ENCODE data around the gene TNFRSF4.
A peak's percentile ranks its signal among the peaks of the same experiment; 100 is the strongest.

Gene TNFRSF4

GRCh38 chr1:1171546-1172340 is 42.2 kb downstream of the TNFRSF4 start:
- ATAC-seq (ENCODE audit: low read depth) (no peak), DNase-seq (ENCODE audit: low spot score) (peak; percentile 58)
- Histone ChIP-seq H3K4me3 (ENCODE audit: severe bottlenecking) (no peak overlapping the region), H3K27me3 (ENCODE audit: insufficient read depth, poor library complexity, severe bottlenecking) (no peaks in the 10 kb centered on the region), H3K4me1 (ENCODE audit: insufficient read depth, poor library complexity, severe bottlenecking) (no peaks in the 10 kb centered on the region), H3K27ac (ENCODE audit: poor library complexity, severe bottlenecking) (no peak overlapping the region), H3K9me3 (ENCODE audit: severe bottlenecking) (no peaks in the 10 kb centered on the region), H3K36me3 (ENCODE audit: low read depth) (no peaks in the 10 kb centered on the region; the same call in 1 of the 2 replicates)
- TF ChIP-seq CTCF (IDR thresholded peaks at IDR 0.05; ENCODE audit: poor library complexity, severe bottlenecking) = no peak

- Histone ChIP-seq H3K36me3 (ENCODE audit: low read depth) (no peaks in the 10 kb centered on the region; the same call in 1 of the 2 replicates), H3K27ac (ENCODE audit: poor library complexity, severe bottlenecking) (no peak overlapping the region), H3K27me3 (ENCODE audit: insufficient read depth, poor library complexity, severe bottlenecking) (no peaks in the 10 kb centered on the region), H3K9me3 (ENCODE audit: severe bottlenecking) (no peaks in the 10 kb centered on the region), H3K4me1 (ENCODE audit: insufficient read depth, poor library complexity, severe bottlenecking) (no peaks in the 10 kb centered on the region), H3K4me3 (ENCODE audit: severe bottlenecking) (no peak overlapping the region)
- ATAC-seq (ENCODE audit: low read depth) (no peak), DNase-seq (ENCODE audit: low spot score) (no peak)
- TF ChIP-seq CTCF (IDR thresholded peaks at IDR 0.05; ENCODE audit: poor library complexity, severe bottlenecking) = no peak
These were observed 42.8 kb downstream of the TNFRSF4 start for GRCh38 chr1:1171161-1171545.

GRCh38 chr1:1170215-1171091 is 43.5 kb downstream of the TNFRSF4 start:
- DNase-seq (ENCODE audit: low spot score) = no peak
- H3K36me3 ChIP-seq (ENCODE audit: low read depth) = peaks cover 4% of the 10 kb centered on the region; the same call in 1 of the 2 replicates
- H3K9me3 ChIP-seq (ENCODE audit: severe bottlenecking) = no peaks in the 10 kb centered on the region
- no peak for ATAC-seq (ENCODE audit: low read depth)
- no peak for TF ChIP-seq CTCF (IDR thresholded peaks at IDR 0.05; ENCODE audit: poor library complexity, severe bottlenecking)
- peaks cover 5% of the 10 kb centered on the region for H3K4me1 ChIP-seq (ENCODE audit: insufficient read depth, poor library complexity, severe bottlenecking)
- H3K27ac ChIP-seq (ENCODE audit: poor library complexity, severe bottlenecking) = no peak overlapping the region
- H3K27me3 ChIP-seq (ENCODE audit: insufficient read depth, poor library complexity, severe bottlenecking) = no peaks in the 10 kb centered on the region
- no peak overlapping the region for H3K4me3 ChIP-seq (ENCODE audit: severe bottlenecking)

- no peak for TF ChIP-seq CTCF (IDR thresholded peaks at IDR 0.05; ENCODE audit: poor library complexity, severe bottlenecking)
- Histone ChIP-seq H3K27ac (ENCODE audit: poor library complexity, severe bottlenecking) (no peak overlapping the region), H3K9me3 (ENCODE audit: severe bottlenecking) (no peaks in the 10 kb centered on the region), H3K4me1 (ENCODE audit: insufficient read depth, poor library complexity, severe bottlenecking) (peaks cover 10% of the 10 kb centered on the region), H3K4me3 (ENCODE audit: severe bottlenecking) (no peak overlapping the region), H3K27me3 (ENCODE audit: insufficient read depth, poor library complexity, severe bottlenecking) (no peaks in the 10 kb centered on the region), H3K36me3 (ENCODE audit: low read depth) (peaks cover 9% of the 10 kb centered on the region; the same call in 1 of the 2 replicates)
- DNase-seq (ENCODE audit: low spot score) (peak; percentile 63), ATAC-seq (ENCODE audit: low read depth) (no peak)
These were observed 44.3 kb downstream of the TNFRSF4 start for GRCh38 chr1:1169429-1170214.
